Muscle of arm (tissue), 12 donors: ENCODE measurements around the gene PCP2. TPM values are rescaled to one million over a fixed set of nuclear protein-coding genes. Genes with fewer than 3 reads are reported as not detected.
"Not testable (repeated sequence)": the region's sequence is repeated elsewhere in the genome, so short reads cannot be mapped to it uniquely, and the experiment has no call there.

Experiments
- DNase-seq: peaks from one replicate; pipeline ENCODE4 v3.0.0-alpha.2; 2013
- polyA plus RNA-seq, 12 donors: library from polyadenylated mRNA; unstranded; fragments of 120-200 nt; gene quantifications; one replicate each; pipeline ENCODE4 v1.2.1, GENCODE V29; 2013; ENCODE audit not compliant: insufficient read length in 12 of 12

PCP2 gene
- polyA plus RNA-seq, 12 donors, result 0.16 to 0.66 (median 0.40) TPM; not detected in 9

DNA sequence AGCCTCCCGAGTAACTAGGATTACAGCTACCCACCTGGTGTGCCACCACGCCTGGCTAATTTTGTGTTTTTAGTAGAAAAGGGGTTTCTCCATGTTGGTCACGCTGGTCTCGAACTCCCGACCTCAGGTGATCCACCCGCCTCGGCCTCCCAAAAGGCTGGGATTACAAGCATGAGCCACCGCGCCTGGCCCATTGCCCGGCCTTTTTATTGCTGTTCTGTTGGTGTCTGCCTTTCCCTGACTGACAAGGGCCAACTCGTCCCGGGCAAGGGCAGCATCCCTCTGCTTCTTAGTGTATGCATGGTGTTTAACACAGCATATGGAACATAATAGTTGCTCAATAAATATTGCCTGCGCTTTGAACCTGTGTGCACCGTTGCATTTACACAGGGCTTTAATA is 29.1 kb upstream of the PCP2 start:
- DNase-seq, result no peak

- DNase-seq, result no peak
Observed at GRCh38 chr19:7661744-7662538, 28.4 kb upstream of the PCP2 start.

- DNase-seq, result no peak
Observed at GRCh38 chr19:7658219-7658686, 24.7 kb upstream of the PCP2 start.

DNA sequence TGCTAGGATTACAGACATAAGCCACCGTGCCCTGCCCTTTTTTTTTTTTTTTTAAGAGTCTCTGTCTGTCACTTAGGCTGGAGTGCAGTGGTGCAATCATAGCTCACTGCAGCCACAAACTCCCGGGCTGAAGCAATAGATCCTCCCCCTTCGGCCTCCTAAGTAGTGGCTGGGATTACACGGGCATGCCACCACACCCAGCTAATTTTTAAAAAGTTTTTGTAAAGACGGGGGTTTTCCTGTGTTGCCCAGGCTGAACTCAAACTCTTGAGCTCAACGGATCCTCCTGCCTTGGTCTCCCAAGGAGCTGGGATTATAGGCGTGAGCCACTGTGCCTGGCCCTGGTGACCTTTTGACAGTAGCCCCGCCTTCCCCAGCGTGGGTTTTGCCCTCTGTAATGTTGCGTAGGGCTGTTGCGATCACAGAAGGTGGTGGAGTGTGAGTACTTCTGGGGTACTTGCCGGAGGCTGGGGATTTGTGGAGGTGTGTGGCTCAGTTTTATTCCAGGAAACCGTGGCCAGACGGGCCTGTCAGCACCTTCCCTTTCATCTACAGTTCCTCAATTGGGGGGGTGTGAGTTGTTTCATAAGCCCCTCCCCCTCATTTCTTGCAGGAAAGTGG is 23.7 kb upstream of the PCP2 start:
- DNase-seq, result no peak

GRCh38 chr19:7655581-7655980 is 22.1 kb upstream of the PCP2 start:
- DNase-seq, result no peak

DNA sequence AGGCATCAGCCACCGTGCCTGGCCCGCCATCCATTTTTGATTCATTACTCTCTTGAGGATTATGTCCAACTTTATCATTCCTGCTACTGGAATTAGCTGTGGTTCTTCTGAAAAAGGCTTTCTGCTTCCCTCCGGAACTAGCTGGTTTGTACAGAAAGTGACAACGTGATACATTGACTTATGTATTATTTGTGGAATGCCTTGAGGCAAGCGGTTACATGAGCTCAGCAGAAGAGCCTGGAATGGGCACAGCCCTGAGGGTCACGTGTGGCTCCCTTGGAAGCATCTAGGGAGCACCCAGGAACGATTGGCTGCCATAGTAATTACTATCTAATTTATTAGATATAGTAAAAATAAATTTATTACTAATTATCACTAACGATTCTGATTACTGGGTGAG is 20.9 kb upstream of the PCP2 start:
- DNase-seq, result no peak

- peak; percentile 82 for DNase-seq
Observed at GRCh38 chr19:7652061-7652641, 18.6 kb upstream of the PCP2 start.

DNA sequence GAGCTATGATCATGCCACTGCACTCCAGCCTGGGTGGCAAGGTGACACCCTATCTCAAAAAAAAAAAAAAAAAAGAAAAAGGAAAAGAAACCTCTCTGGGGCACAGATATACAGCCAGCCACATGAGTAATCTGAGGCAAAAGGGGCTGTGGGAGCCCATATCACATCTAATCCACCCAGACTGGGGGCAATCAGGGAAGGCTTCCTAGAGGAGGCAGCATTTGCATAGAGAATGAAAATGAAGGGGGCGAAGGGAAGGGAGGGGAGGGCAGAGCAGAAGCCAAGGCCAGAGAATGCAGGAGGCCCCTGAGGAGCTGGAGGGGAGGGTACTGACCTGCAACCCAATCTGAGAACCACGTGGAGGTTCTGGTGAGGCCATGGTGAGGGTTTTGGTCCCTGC is 16.6 kb upstream of the PCP2 start:
- no peak for DNase-seq

DNA sequence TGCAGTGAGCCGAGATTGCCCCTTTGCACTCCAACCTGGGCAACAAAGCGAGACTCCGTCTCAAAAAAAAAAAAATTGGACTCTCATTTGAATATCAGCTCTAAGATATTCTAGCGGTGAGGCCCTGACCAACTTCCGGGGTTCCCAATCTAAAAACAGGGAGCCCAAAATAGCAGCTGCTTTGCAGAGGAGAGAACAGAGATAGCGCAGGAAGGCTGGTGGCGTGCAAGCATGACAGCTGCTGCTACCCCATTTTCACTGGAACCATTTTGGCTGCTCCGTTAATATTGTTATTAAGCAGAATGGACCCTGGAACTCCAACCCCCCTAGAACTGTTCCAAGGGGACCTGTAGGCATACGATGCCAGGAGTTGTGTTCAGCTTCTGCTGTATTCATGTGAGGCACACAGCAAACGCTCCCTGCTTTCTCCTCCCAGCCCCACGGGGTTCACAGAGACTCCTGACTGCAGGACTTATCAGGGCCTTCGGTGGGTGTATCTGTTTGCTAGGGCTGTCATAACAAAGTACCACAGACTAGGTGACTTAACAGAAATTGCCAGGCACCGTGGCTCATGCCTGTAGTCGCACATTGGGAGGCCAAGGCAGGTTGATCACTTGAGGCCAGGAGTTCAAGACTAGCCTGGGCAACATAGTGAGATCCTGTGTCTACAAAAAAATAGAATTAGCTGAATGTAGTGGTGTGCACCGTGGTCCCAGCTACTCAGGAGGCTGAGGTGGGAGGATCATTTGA is 14.9 kb upstream of the PCP2 start:
- DNase-seq, result no peak

GRCh38 chr19:7647156-7647555 is 13.6 kb upstream of the PCP2 start:
- DNase-seq, result no peak

DNA sequence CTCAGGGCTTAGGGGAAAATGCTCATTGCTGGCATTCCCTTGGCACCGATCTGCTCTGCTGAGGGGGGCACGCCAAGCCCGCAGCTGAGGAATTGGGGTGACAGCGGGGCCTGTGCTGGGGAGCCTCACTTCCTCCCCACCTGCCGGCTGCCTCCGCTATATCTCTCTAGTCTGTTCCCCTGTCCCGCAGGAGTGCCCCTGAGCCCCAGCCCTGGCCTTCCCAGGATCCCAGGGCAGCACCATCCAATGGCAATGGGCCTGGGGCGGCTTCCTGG is 12.8 kb upstream of the PCP2 start:
- DNase-seq, result no peak

- DNase-seq, result no peak
Observed at GRCh38 chr19:7645656-7646425, 12.3 kb upstream of the PCP2 start.

- DNase-seq, result no peak
Observed at GRCh38 chr19:7645163-7645562, 11.6 kb upstream of the PCP2 start.

DNA sequence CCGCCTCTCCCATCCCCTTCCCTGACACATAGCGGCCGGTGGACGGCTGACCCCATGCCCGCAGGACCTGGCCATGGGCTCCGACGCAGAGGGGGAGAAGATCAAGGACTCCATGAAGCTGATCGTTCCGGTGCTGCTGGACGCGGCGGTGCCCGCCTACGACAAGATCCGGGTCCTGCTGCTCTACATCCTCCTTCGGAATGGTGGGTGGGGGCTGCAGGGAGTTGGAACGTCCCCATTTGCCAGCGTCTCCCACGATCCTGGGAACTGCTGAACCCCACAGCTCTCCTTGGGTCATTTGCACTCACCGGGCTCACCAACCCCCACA is 11.0 kb upstream of the PCP2 start:
- DNase-seq, result no peak

- DNase-seq, result not testable (repeated sequence)
Observed at GRCh38 chr19:7643629-7644549, 10.4 kb upstream of the PCP2 start.

DNA sequence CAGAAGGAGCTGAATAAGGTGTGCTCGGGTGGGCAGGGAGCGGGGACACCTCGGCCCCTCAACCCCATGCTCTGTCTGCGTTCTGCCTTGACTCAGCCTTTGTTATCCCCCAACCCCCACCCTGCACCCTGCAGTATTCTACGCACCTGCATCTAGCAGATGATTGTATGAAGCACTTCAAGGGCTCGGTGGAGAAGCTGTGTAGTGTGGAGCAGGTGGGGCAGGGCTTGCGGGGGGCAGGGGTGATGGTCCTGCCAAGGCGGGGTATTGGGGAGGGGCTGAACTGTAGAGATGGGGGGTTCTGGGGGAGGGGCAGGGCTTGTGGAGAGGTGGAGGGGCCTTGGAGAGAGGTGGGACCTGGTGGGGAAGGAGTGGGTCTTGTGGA is 9.5 kb upstream of the PCP2 start:
- no peak for DNase-seq

DNA sequence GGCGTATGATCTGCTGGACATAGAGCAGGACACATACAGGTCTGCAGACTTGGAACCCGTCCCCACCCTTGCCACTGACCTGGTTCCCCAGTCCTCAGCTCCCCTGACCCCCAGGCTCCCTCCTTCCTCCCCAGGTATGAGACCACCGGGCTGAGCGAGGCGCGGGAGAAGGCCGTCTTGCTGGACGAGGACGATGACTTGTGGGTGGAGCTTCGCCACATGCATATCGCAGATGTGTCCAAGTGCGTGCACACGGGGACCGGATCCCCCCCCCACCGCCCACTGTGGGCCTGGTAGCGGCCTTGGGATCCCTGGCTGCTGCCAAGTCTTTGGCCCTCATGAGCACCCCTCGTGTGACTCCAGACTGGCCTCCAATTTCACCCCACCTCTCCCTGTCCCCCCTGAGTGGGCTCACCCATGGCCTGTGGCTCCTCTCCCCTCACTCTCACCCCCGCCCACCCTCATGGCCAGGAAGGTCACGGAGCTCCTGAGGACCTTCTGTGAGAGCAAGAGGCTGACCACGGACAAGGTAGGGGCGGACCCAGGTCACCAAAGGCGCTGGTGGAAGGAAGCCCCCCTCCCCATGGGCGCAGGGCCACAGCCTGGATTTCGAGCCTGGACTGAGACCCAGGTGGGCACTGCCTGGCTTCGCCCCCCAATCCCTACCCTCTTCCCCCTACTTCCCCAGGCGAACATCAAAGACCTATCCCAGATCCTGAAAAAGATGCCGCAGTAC is 8.9 kb upstream of the PCP2 start:
- no peak for DNase-seq

DNA sequence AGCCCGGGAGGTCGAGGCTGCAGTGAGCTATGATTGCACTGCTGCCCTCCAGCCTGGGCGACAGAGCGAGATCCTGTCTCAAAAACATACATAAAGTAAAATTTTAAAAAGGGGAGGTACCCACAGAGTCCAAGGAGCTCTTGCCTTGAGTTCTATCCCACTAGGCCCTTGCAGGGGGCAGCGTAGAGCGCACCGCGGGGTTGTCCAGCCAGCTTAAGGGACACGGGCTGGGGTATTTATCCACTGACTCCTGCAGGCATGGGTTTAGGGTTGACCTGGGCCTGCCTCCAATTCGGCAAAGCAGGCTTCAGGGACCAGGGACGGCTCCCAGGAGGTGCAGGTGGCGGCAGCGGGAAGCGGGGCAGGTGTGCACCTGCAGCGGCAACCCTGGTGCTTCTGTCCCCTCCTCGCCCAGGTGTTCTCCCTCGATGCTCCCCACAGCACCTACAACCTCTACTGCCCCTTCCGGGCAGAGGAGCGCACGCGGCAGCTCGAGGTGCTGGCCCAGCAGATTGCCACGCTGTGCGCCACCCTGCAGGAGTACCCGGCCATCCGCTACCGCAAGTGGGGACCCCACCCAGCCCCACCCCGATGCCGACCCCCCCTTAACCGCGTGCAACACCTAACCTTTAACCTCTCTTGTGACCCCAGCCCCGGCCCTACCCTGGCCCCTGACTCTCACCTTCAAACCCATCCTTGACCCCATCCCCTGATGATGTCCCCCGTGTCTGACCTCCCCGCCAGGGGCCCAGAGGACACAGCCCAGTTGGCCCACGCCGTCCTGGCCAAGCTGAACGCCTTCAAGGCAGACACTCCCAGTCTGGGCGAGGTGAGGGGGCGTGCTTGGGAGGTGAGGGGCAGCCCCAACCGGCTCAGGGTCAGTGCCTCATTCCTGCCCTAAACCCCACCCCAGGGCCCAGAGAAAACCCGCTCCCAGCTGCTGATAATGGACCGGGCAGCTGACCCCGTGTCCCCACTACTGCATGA is 8.1 kb upstream of the PCP2 start:
- no peak for DNase-seq

- no peak for DNase-seq
Observed at GRCh38 chr19:7640803-7641202, 7.3 kb upstream of the PCP2 start.
